Adrenal gland (tissue), 12 donors: ENCODE data around the gene TBC1D30. TPM values are rescaled to one million over a fixed set of nuclear protein-coding genes. Genes with fewer than 3 reads are reported as not detected.
A peak's percentile ranks its signal among the peaks of the same experiment; 100 is the strongest.

ENCODE experiments used
- DNase-seq, 7 donors: peaks; one replicate each; pipeline ENCODE4 v3.0.0-alpha.2; 2019 to 2020
- H3K27ac ChIP-seq, 5 donors: fragments of 200-600 bp; sonication (generic) in 4 of 5; 1 replicate in 3 of 5; 2 replicates in 2 of 5; pipeline versions ENCODE4 v1.5.1 to v1.8.0; 2016 to 2020; ENCODE audit warnings: mild to moderate bottlenecking in 1 of 5
- H3K27me3 ChIP-seq: fragments of 200-600 bp; 2 replicates; pipeline ENCODE4 v1.8.0; 2021
- H3K36me3 ChIP-seq, 2 donors: fragments of 200-600 bp; replicated peaks in 1 of 2; 1 replicate in 1 of 2; 2 replicates in 1 of 2; pipeline versions ENCODE4 v1.5.1 to v1.8.0; 2018 to 2022
- H3K4me1 ChIP-seq, 2 donors: fragments of 200-600 bp; replicated peaks in 1 of 2; 1 replicate in 1 of 2; 2 replicates in 1 of 2; pipeline versions ENCODE4 v1.5.1 to v1.8.0; 2018 to 2021
- H3K4me3 ChIP-seq, 4 donors: fragments of 200-600 bp; sonication (generic) in 3 of 4; one replicate each; pipeline ENCODE4 v1.5.1; 2016 to 2018
- H3K9me3 ChIP-seq, 3 donors: fragments of 200-600 bp; sonication (generic) in 1 of 3; replicated peaks in 1 of 3; 1 replicate in 2 of 3; 2 replicates in 1 of 3; pipeline versions ENCODE4 v1.5.1 to v1.8.0; 2016 to 2021
- POLR2A ChIP-seq, 2 donors: fragments of 450-650 bp; IDR thresholded peaks; one replicate each; pipeline ENCODE4 v1.6.1; 2017; ENCODE audit warnings: antibody characterized with exemption in 2 of 2, mild to moderate bottlenecking in 2 of 2, moderate library complexity in 1 of 2
- WGBS, 4 donors: extraction: QIAGEN DNeasy Blood & Tissue Kit in 2 of 4; methylation state at CpG; one replicate each; pipeline versions ENCODE4 v1.1.5 to v1.1.7; 2013 to 2017; 5-methylcytosine and 5-hydroxymethylcytosine counted together
- intact Hi-C, 2 donors: fragments of 100-400 bp; cut with DNase I; formaldehyde crosslinking; loops; one replicate each; pipeline versions ENCODE4 v1.14.1 to v1.15.0; 2022 to 2023
- polyA plus RNA-seq, 3 donors: library from polyadenylated mRNA; stranded (reverse); fragments of 200-250 nt in 2 of 3; fragments of 350-450 nt in 1 of 3; fragmentation: Illumina TruSeq in 1 of 3; extraction: RNeasy Lipid Tissue Mini Kit (QIAGEN cat#74804) in 1 of 3; gene quantifications; one replicate each; pipeline ENCODE4 v1.2.3, GENCODE V29; 2013 to 2014
- total RNA-seq, 9 donors: library from RNA; depleted of rRNA in 4 of 9; stranded (reverse); fragments of >200 nt in 4 of 9; fragments of 120-200 nt in 1 of 9; fragmentation: NEBNext Ultra II Directional in 1 of 9; extraction: Animal tissue kit (Norgen Biotek cat#: 25700) in 1 of 9; gene quantifications; one replicate each; pipeline versions ENCODE4 v1.1.0 to v1.2.4, GENCODE V29; 2013 to 2023
- TF ChIP-seq, protein P1 (sequence below), 6 experiments: fragments of 450-650 bp in 4 of 6; fragments of 200-600 bp in 2 of 6; sonication (generic) in 1 of 6; IDR thresholded peaks; 1 replicate in 5 of 6; 2 replicates in 1 of 6; pipeline versions ENCODE4 v1.5.1 to v1.8.0; 2016 to 2021; ENCODE audit warnings: antibody characterized with exemption in 6 of 6, mild to moderate bottlenecking in 2 of 6, moderate library complexity in 1 of 6
- donor health status: healthy with polysubstance abuse.
- donor health status: Bipolar disorder and iron deficiency.
- donor health status: DM: yes; HTN: yes; CAD: no.
- donor health status: DM: no; HTN: no; CAD: no.
- donor health status: DM: no; HTN: no; CAD: no.
- donor health status: DM: yes; HTN: yes; CAD: no.

Gene TBC1D30
- total and polyA plus RNA-seq, 12 donors = 1.2 to 13.3 (median 3.9) TPM

DNA sequence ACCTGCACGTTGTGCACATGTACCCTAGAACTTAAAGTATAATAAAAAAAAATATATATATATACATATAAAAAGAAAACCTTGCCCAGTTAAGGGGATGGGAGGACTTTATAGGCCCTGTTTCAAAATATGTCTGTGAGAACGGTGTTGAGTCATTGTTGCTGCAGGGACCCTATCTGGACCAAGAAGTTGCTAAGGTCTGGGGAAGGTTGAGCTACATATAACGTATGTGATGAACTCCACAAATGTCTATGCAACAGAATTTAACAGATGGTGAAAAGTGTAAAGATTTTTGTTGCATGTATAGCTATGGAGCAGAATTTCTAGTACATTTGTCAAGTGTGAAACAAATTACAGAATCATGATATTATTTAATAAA is 59.7 kb downstream of the TBC1D30 start:
- Histone ChIP-seq H3K9me3 (no peaks in the 10 kb centered on the region), H3K4me3 (no peak overlapping the region), H3K4me1 (no peaks in the 10 kb centered on the region), H3K27me3 (no peaks in the 10 kb centered on the region), H3K36me3 (no peaks in the 10 kb centered on the region), H3K27ac (no peak overlapping the region)
- intact Hi-C loops = no loop called here
- WGBS, 4 donors = 74 to 86% (median 80%) methylated on average over 2 to 3 of the region's 3 CpGs
- no peak for DNase-seq
- TF ChIP-seq, protein P1, sequence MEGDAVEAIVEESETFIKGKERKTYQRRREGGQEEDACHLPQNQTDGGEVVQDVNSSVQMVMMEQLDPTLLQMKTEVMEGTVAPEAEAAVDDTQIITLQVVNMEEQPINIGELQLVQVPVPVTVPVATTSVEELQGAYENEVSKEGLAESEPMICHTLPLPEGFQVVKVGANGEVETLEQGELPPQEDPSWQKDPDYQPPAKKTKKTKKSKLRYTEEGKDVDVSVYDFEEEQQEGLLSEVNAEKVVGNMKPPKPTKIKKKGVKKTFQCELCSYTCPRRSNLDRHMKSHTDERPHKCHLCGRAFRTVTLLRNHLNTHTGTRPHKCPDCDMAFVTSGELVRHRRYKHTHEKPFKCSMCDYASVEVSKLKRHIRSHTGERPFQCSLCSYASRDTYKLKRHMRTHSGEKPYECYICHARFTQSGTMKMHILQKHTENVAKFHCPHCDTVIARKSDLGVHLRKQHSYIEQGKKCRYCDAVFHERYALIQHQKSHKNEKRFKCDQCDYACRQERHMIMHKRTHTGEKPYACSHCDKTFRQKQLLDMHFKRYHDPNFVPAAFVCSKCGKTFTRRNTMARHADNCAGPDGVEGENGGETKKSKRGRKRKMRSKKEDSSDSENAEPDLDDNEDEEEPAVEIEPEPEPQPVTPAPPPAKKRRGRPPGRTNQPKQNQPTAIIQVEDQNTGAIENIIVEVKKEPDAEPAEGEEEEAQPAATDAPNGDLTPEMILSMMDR (IDR thresholded peaks at IDR 0.05) = no peak
- TF ChIP-seq POLR2A (IDR thresholded peaks at IDR 0.05) = no peak

DNA sequence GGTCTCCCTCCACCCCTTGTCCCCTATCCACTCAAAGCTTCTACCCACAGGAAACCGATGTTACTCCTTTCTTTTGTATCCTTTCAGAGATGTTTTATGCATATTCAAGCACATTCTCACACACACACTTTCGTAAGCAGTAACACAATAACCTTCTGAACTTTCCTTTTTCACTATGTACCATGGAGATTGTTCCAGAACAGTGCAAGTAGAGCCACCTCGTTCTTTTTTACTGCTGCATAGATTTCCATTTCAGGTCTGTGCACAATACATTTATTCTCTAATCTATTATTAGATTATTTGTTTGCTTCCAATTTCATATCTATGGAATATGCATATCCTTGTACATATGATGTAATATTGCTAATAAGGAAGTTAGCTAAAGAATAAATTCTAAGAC is 60.3 kb downstream of the TBC1D30 start:
- H3K4me1 ChIP-seq = no peaks in the 10 kb centered on the region
- intact Hi-C loops = no loop called here
- WGBS, 4 donors = 79 to 89% (median 85%) methylated on average over 3 of the region's 3 CpGs
- H3K27ac ChIP-seq = no peak overlapping the region
- TF ChIP-seq POLR2A (IDR thresholded peaks at IDR 0.05) = no peak
- TF ChIP-seq, protein P1 (IDR thresholded peaks at IDR 0.05) = no peak
- no peak for DNase-seq
- no peaks in the 10 kb centered on the region for H3K9me3 ChIP-seq
- H3K36me3 ChIP-seq = no peaks in the 10 kb centered on the region
- no peaks in the 10 kb centered on the region for H3K27me3 ChIP-seq
- H3K4me3 ChIP-seq = no peak overlapping the region

DNA sequence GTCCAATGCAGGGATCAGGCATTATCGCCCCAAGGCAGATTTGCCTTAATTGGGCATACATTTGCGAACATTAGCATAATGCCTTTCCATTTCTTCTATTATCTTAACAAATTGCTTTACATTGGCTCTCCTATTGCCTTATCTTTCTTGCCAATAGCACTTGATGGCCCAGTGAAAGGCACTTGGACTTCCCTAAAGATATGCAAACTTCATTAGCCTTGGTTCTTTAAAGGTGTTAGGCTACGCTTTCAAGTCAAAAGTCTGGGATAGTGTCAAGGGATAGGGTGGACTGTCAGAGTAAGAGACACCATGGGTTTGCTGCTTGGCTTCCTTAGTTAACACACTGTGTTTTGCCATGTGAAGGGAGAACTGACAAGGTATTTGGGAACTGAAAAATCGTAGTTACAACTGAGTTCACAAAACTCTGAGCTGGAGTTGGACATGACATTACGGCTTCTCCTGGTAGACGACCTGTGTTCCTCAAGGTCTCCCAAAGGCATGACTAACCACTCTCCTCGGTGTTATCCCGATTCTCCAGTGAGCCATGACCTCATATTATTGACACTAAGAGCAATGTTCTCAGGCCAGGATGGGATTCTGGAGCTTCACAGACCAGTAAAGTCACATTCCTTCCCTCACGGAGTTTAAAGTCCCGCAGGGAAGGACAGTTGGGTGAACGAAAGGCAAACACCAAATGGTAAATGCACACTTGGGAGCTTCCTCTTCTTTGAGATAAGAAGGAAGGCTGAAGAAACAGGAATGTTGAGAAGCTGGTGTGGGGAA is 65.2 kb downstream of the TBC1D30 start:
- Histone ChIP-seq H3K4me3 (no peak overlapping the region), H3K27me3 (no peaks in the 10 kb centered on the region), H3K27ac (no peak overlapping the region), H3K36me3 (no peaks in the 10 kb centered on the region), H3K9me3 (no peaks in the 10 kb centered on the region), H3K4me1 (no peaks in the 10 kb centered on the region)
- 45 to 53% (median 48%) methylated on average over 11 of the region's 11 CpGs for WGBS, 4 donors
- peak in 2 of 7 donors; percentile 11 to 17 for DNase-seq
- intact Hi-C loops = loop anchor here (5.0 to 10.0 kb wide), 3 partner anchors 218 to 345 kb away; partner anchors contain the start of gene WIF1 (in 1 of the 2)
- TF ChIP-seq, protein P1 (IDR thresholded peaks at IDR 0.05) = no peak
- no peak for TF ChIP-seq POLR2A (IDR thresholded peaks at IDR 0.05)

DNA sequence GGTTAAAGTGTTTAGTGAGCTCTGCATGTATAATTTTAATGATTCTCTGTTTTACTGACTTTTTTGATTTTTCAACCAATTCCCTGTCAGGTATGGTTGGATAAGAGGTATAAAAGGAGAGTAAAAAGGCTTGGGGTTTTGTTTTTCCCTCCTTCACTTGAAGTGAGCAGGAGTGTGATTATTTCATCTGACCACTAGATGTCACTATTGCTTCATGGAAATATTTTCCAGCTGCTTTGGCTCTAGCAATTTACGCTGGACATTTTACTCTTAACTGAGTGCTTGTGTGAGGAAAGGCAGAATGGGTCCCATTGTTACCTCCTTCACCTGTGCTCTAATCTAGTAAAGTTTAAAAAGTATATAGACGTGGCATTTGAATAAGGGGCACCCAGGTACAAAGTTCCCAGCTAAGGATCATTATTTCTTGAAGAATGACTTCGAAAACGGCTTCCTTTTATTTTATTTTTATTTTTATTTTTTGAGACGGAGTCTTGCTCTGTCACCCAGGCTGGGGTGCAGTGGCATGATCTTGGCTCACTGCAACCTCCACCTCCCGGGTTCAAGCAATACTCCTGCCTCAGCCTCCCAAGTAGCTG is 66.5 kb downstream of the TBC1D30 start:
- 51 to 54% (median 51%) methylated on average over 6 of the region's 6 CpGs for WGBS, 4 donors
- no peaks in the 10 kb centered on the region for H3K4me1 ChIP-seq
- no peak for TF ChIP-seq POLR2A (IDR thresholded peaks at IDR 0.05)
- TF ChIP-seq, protein P1 (IDR thresholded peaks at IDR 0.05) = peak; percentile 84 to 93 (median 88)
- intact Hi-C loops = loop anchor here (5.0 to 10.0 kb wide), 3 partner anchors 216 to 344 kb away; partner anchors contain the start of gene WIF1 (in 1 of the 2)
- no peaks in the 10 kb centered on the region for H3K27me3 ChIP-seq
- no peaks in the 10 kb centered on the region for H3K36me3 ChIP-seq
- H3K9me3 ChIP-seq = no peaks in the 10 kb centered on the region
- no peak overlapping the region for H3K4me3 ChIP-seq
- DNase-seq = no peak
- no peak overlapping the region for H3K27ac ChIP-seq
